HG03196 (cell line): ENCODE measurements around the gene NXPH1.

ENCODE experiments used
- ATAC-seq: cut with Tn5 transposase; IDR thresholded peaks from one replicate; pipeline ENCODE4 v1.9.1; 2021; ENCODE audit not compliant: unreplicated experiment

NXPH1 gene

DNA sequence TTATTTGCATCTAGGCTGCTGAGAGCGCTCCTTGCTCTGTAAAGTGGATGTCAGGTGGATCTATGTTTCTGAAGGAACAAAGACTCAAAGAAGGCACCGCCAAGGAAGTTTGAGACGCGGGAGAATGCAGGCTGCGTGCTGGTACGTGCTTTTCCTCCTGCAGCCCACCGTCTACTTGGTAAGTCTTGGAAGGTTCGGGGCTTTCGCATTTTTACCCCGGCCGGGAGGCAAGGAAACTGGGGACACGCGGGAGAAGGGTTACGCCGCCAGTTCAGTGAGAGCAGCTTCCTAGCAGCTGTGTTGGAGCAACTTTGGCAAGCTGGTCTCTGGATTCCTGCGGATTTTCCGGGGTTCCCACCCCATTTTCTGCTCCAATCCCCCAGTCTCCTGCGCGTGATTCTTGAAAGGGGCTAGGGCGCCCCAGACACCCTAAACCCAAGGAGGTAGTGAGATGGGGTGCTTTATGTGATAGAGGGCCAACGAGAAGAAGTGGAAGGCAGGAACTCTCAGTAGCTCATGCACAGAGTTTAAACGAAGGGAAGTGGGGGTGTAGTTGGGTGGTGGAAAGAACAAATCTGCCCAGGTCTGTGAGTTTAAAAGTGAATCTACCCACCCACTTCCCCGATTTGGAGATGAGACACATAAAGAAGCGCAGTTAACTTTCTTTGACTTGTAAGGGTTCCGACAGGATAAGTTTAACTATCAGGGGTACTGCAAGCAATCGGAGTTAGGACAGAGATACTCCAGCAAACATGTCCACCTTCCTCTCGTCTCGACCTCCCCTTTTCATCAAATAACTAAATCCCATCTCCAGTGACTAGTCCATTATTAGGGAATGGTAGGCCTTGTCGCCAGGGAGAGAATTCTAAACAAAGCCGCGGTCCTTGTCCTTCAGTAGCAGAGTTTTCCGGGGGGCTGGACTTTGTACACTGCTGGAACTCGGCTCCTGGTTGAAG is 2.5 kb downstream of the NXPH1 start:
- no peak for ATAC-seq

DNA sequence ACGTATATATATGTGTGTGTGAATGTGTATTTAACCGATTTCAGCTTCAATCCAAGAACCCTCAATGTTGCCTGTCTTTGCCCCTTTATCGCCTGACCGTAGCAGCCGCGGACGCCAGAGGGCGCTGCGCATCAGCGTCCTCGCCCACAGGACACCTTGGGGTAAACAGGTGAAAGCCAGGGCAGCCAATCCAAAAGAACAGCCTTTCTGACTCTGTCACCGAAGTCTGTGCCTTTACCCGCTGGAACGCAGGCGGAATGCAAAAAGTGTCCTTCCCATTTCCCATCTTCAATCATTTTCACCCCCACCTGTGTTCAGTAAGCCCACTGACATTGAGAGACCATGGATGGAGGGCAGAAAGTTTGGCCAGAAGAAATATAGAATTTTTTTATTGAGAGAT is 3.6 kb downstream of the NXPH1 start:
- ATAC-seq, result no peak

DNA sequence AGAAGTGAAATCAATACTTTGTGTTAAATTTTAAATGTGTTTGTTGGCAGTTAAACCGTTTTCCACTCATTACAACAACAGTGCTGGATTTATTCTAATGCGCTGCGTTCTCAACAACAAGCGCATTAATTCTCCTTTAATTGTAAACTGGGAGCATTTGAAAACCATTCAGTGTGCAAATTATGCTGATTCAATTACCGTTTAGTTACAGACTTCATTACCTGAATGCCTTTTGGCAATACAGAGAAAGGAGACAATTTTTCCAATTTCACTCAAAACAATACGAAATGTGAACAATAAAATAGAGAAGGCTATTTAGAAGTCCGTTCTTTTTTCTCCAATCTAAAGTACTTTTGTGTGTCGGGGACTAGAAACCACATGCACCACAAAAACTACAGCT is 4.2 kb downstream of the NXPH1 start:
- ATAC-seq, result no peak

DNA sequence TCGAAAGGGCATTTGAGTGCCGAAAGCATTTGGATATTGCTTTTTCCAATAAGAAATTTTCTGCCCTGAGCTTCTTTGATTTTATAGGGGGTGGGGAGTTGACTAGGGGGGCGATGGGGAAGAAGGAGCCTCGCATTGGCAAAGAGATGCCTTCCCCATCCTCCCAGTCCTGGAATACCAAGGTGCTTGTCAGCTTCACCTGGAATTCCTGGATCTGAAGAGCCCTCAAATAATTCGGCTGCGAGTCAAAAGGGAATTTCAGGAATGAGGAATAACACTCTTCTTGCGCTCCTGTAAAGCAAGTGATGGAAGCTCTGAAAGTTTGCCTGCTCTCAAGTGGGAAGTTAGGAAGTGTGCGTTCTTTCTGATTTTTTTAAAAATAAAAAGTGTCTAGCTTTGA is 7.3 kb downstream of the NXPH1 start:
- ATAC-seq, result no peak

DNA sequence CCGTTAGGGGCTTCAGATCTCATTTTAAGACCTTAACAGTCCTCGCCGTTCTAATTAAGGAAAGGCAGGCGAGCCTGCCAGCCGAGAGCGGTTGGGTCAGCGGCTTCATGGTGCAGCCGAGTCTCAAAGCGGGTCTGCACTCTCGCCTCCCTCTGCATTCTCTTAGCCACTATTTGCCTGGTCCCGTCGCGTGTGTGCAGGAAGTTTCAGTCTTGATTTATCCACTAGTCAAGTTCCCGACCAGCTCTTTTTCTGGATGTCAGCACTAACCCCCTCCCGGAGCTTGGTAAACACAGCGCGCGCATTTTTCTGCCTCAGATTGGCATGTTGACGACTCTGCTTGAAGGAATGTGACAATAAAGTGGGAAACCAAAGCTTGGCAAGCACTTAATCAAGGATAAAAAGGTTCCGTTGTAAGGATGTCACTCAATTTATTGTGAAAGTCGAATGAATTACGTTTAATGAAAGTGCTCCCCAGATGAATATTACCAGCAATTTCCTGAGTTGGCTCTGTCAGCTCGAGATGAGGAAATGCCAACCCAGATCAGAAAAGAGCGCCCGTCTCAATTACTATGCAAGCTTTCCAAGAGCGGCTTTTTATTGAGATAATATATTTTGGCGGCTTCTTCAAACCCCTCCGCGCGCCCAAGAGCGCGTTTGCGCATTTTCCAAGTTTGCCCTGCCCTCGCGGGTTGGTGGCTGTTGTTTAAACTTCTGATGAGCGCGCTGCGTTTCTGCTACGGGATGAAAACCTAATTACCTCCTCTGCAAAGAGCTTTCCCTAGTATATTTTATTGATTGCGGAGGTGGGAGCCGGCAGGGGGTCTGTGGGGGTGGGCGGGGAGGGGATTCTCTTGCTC is 7.9 kb downstream of the NXPH1 start:
- ATAC-seq, result no peak

DNA sequence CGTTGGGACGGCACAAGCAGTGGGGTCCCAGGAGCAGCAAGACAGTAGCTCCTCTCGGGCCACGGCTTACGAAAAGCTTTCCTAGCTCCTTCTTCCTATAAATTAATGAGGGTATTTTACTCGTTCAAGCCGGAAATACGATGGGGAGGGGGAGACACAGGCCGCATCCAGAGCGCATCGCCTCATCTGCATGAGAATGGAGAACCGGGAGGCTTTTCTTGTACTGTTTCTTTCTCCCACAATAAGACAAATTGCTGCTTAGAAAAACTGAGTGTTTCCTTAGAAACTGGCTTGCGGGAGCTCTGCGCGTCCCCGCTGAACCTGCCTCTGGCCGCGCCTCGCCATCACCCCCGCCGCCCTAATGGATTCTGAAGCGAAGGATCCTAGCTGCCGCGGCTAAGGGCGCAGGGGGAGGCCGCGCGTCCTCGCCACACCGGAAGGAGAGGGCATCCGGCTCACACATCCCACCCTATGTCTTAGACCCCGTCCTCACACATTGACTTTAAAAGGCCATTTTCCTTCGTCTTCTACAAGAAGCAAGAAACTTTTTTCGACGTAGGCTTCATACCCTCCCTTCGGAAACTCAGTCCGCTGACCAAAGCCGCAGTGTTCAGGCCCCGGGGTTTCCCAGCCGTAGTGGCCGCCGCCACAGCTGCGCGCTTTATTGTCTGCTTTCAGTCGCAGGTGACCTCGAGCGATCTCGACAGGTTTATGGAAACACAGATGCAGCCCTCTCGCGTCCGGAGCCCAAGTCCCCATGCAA is 8.8 kb downstream of the NXPH1 start:
- ATAC-seq, result no peak

DNA sequence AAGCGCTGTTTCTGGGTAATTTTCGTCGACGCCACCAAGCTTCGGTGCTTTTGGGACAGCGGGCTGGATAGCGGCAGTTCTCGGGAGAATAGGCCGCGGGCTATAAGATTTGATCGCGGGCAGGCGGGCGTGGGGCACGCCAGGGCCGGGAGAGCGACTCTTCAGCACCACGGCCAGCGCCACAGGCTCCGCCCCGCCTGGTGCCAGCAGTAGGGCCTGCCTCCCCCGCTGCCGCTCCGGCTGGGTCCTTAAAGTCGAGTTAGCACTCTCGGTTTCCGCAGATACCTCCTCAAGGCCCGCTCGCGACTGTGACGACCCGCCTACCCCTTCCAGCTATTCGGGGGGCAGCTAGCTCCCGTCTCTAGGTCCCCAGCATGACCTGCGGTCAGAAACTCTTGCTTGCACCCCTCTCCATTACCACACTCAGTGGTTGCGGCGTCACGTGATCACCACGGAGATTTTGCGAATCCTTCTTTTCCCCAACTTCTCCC is 9.4 kb downstream of the NXPH1 start:
- no peak for ATAC-seq

DNA sequence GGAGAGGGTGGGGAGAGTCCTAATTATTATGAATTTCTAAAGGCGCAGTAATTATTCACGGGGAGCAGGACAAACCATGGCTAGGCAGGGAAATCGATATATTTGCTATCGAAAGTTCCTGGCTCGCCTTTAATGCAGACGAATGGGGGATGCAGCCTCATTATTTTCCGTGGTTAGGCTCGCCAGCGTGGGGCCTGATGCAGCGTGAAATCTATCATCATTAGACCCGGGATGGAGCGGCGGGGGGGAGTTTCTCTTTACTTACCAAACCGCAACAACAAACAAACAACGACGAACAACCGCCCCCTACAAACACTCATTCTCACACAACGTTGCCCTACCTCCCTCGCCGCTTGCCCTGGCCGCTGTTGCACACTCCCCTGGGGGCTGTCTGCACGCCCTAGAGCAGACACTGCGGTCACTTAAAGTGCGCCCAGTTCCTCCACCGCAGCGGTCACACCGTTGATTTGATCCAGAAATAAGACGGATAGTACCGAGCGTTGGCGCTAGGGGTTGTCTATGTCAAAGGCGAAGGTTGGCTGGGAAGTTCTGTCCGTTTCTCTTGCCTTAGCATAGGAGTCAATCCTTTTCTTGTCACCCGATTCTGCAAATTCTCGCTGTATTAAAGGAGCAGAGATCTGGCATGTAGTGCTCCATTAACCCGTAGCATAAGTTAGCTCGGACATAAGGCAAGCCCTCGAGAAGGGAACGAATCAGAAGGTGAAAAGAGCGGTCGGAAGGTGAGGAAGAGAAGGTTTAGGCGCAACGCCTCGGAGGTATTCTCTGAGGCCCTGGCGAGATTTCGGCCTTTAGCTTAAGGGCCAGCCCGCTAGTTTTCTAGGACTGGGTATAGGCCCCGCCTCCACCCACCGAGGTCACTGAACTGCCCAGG is 10.4 kb downstream of the NXPH1 start:
- no peak for ATAC-seq

DNA sequence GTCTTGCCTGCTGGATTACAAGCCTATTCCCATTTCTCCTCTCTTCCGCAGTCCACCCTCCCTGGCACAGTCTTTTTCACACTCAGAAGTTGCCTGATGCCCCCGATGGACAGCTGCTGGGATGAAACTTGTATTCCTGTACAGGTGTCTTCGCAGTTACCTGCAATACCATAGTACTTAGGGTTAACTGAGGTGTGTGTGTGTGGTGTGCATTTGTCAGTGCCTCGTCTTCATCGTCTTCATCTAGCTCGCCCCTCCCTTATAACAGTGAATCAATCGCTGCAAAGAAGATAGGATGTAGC is 11.0 kb downstream of the NXPH1 start:
- no peak for ATAC-seq

DNA sequence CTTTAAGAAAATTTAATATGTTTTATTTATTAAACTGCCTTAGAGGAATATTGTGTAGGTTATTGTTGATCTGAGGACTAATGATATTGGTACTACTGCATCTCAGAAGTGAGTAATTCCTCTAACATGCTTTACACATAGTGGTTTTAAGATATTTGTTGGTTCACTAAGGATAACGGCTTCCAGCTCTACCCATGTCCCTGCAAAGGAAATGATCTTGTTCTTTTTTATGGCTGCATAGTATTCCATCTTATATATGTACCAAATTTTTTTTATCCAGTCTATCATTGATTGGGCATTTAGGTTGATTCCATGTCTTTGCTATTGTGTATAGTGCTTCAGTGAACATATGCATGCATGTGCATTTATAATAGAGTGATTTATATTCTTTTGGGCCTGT is 20.1 kb downstream of the NXPH1 start:
- ATAC-seq, result no peak

DNA sequence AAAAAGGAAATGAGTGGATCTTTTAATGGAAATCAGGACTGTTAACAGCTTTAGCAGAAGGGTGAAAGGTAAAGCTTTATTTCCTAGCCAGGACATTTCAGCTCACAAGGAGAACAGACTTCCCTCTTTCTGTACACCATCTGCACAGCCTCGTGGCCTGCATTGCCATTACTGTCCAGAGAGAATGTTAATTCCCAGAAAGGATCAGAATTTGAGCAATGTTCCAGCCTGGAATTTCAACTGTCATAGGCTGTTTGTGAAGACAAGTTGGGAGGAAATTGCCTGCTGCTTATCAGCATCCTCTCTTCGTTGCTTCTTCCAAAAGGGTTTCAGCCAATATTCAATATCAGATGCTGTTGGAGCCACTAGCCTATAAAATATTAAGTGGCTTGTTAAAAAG is 22.0 kb downstream of the NXPH1 start:
- no peak for ATAC-seq

DNA sequence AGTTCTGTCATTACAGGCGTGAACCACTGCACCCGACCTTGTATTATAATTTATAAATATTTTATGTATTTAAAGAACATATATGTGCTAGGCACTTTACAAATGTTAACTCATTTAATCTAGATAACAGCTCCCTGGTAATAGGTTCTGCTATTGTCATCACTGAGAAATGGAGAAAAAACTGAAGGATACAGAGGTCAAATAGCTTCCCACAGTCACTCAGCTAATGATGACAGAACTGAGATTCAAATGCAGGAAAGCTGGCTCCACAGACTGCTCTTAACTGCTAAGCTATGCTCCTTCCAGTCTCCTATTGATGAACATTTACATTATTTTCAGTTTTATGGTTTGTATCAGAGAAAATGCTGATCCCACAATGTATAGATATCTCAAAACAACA is 28.9 kb downstream of the NXPH1 start:
- ATAC-seq, result no peak

DNA sequence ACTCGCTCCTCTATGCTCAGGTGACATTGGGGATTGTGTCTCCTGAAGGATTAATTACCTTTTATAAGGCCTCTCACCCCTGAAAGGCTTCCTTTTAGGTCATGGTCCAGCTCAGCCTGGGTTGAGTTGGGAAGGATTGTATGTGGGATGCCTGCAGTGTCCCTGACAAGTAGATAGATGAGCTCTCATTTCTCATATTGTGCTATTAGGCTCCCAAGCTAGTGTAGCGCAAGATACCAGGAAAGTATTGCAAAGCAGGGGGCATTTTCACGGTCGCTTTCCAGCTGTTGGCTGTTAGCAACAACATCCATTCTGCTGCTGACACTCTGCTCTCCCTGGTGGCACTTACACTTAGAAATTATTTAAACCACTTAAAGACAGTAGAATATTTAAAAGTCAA is 31.9 kb downstream of the NXPH1 start:
- no peak for ATAC-seq

DNA sequence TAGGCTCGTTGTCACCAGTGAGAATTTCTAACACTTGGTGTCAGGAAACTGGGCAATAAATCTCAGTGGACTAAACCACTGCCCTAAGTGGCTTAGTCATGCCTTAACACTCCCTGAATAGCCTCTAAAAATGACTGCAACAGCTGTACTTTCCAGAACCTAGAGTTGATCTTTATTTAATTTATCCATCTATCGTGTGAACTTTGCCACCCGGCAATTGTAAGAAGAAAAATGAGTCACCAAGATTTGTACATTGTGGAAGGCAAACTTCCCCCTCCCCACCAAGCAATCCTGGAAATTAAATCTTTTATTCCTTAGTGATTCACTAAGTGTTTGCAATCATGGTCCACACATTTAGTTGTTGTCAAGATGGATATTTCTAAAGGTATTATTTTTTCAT is 47.1 kb downstream of the NXPH1 start:
- no peak for ATAC-seq

DNA sequence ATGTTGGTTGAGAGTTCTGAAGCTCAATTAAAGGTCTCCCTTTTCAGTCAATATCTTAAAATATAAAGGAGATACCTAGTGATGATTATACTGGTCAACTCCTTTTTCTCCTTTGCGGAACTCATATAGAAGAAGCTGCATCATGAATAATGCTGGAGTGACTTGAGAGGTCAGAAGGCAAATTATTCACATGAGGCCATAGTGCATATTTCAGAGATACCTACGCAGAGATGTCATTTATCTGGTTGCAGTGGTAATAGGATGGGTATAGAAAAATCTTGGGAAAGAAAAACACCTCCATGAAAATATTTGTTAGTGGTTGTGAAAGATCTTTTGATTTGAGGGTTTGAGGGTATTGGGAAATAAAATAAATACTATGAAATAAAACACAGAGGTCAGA is 47.7 kb downstream of the NXPH1 start:
- ATAC-seq, result no peak

DNA sequence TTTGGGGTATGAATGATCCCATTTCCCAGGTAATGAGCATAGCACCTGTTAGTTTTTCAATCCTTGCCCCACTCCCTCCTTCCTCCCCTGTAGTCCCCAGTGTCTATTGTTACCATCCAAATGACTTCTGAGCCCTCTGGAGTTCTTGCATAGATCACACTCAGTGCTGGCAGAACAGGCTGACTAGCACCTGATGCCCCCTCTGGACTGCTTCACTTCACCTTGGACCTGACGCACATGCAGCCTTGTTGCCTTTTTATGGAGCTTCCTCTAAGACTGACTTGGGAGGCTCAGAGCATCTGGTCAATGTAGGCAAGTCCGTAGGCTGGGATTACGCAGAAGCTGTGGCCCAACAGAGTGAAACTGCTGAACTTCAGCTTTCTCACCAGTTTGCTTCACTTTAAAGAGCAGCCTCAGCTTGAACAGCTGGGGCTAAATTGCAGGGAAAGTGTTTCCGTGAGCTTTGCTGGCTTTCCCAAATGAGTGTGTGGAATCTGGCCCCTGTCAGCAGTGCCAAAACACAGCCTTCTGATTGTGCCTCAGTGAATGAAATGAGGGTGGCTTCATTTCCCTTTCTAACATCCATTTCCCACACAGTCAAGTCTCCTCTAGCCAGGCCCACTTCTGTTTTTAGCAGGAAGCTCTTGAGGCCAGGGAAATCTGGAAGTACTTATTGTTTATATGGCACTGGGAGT is 48.5 kb downstream of the NXPH1 start:
- no peak for ATAC-seq

DNA sequence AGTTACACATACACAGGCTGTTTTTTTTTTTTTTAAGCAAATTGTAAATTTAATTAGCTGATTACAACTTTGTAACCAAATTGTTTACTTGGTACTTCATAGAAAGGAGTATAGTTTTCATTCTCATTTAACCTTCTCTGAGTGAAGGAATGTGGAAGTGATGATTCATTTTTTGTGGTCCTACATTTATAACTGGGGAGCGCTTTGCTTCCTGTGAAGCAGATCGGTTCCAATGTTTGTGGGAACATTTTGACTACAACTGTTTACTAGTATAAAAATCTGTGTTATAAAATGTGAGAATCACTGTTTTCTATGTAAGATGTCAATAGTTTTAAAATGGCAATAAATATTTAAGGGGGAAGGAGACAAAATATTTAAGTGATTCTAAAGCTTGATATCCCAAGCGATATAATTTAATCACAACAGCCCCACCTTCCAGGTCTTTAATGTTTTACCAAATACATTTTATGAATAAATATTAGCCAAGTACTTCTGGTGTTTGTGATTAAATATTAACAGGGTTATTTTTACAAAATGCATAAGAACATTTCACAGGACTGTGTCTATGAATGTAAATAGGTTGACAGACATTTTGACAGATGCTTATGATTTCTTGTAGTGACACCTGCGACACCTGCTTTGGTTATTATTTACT is 57.1 kb downstream of the NXPH1 start:
- no peak for ATAC-seq

DNA sequence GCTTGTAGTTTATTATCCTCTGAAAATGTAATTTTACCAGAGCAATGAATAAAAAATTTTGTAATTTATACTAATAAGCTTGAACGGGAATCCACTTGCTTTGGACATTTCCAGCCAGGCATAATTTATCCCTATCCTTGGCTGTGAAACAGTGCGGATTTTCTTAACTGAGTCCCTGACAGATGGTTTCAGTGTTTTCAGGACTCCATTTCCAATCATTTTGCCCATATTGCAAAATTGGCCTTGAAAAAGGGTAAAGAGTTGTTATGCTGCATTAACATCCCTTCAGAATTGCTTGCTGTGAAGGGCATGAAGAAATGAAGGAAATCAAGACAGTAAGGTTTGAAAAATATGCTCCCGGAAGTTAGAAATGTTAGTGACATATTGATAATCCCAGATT is 57.7 kb downstream of the NXPH1 start:
- ATAC-seq, result no peak
